ENCODE measurements around the gene UNC5A. TPM values are rescaled to one million over a fixed set of nuclear protein-coding genes. Genes with fewer than 3 reads are reported as not detected.

Gene UNC5A
- total RNA-seq, 4 donors from 2014 or later, result 0.34 to 0.67 (median 0.67) TPM; not detected in 1

- Histone ChIP-seq H3K9me3 (no peaks in the 10 kb centered on the region), H3K4me1 (no peaks in the 10 kb centered on the region), H3K36me3 (no peaks in the 10 kb centered on the region), H3K27ac (no peak overlapping the region), H3K4me3 (replicated peaks in 1 of 3) (no peak overlapping the region), H3K27me3 (no peaks in the 10 kb centered on the region)
- DNase-seq, result no peak
- 69 to 84% methylated on average over 11 of the region's 11 CpGs for WGBS, 2 donors
- intact Hi-C loops (cut with DNase I), result no loop called here
- no peak for TF ChIP-seq POLR2A (IDR thresholded peaks at IDR 0.05)
Observed at GRCh38 chr5:176860381-176860780, 50.0 kb downstream of the UNC5A start.

GRCh38 chr5:176861276-176861675, 50.9 kb downstream of the UNC5A start:
- no peak overlapping the region for H3K4me3 ChIP-seq (replicated peaks in 1 of 3)
- whole genome bisulfite sequencing, 2 donors, result 88 to 92% methylated on average over 9 of the region's 11 CpGs
- H3K9me3 ChIP-seq, result no peaks in the 10 kb centered on the region
- intact Hi-C loops (cut with DNase I), result no loop called here
- H3K36me3 ChIP-seq, result no peaks in the 10 kb centered on the region
- no peaks in the 10 kb centered on the region for H3K27me3 ChIP-seq
- no peak for DNase-seq
- H3K27ac ChIP-seq, result no peak overlapping the region
- H3K4me1 ChIP-seq, result no peaks in the 10 kb centered on the region
- no peak for TF ChIP-seq POLR2A (IDR thresholded peaks at IDR 0.05)
- no peak for TF ChIP-seq CTCF (IDR thresholded peaks at IDR 0.05)

- H3K9me3 ChIP-seq, result no peaks in the 10 kb centered on the region
- no peaks in the 10 kb centered on the region for H3K27me3 ChIP-seq
- H3K27ac ChIP-seq, result no peak overlapping the region
- H3K4me3 ChIP-seq (replicated peaks in 1 of 3), result no peak overlapping the region
- DNase-seq, result no peak
- no peaks in the 10 kb centered on the region for H3K36me3 ChIP-seq
- TF ChIP-seq POLR2A (IDR thresholded peaks at IDR 0.05) (no peak), CTCF (IDR thresholded peaks at IDR 0.05) (no peak)
- intact Hi-C loops (cut with DNase I), result no loop called here
- WGBS, 2 donors, result 64 to 71% methylated on average over 6 to 14 of the region's 28 CpGs
- H3K4me1 ChIP-seq, result no peaks in the 10 kb centered on the region
Observed at GRCh38 chr5:176862330-176862995, 52.1 kb downstream of the UNC5A start.

- no peak overlapping the region for H3K4me3 ChIP-seq (replicated peaks in 1 of 3)
- H3K36me3 ChIP-seq, result no peaks in the 10 kb centered on the region
- DNase-seq, result no peak
- no peak for TF ChIP-seq POLR2A (IDR thresholded peaks at IDR 0.05)
- no peak for TF ChIP-seq CTCF (IDR thresholded peaks at IDR 0.05)
- 19% methylated on average over 15 of the region's 15 CpGs for WGBS, 2 donors
- no peak overlapping the region for H3K27ac ChIP-seq
- intact Hi-C loops (cut with DNase I), result no loop called here
- no peaks in the 10 kb centered on the region for H3K9me3 ChIP-seq
- no peaks in the 10 kb centered on the region for H3K27me3 ChIP-seq
- no peaks in the 10 kb centered on the region for H3K4me1 ChIP-seq
Observed at GRCh38 chr5:176863041-176863764, 52.8 kb downstream of the UNC5A start.

- 47 to 55% methylated on average over 5 of the region's 5 CpGs for WGBS, 2 donors
- intact Hi-C loops (cut with DNase I), result no loop called here
Observed at GRCh38 chr5:176863765-176864098, 53.4 kb downstream of the UNC5A start.

More at GRCh38 chr5:176863765-176864098, 53.4 kb downstream of the UNC5A start:
- Histone ChIP-seq H3K4me1 (no peaks in the 10 kb centered on the region), H3K27ac (no peak overlapping the region), H3K27me3 (no peaks in the 10 kb centered on the region), H3K36me3 (no peaks in the 10 kb centered on the region), H3K4me3 (replicated peaks in 1 of 3) (no peak overlapping the region), H3K9me3 (no peaks in the 10 kb centered on the region)
- no peak for TF ChIP-seq CTCF (IDR thresholded peaks at IDR 0.05)
- TF ChIP-seq POLR2A (IDR thresholded peaks at IDR 0.05), result no peak
- DNase-seq, result no peak
